Parathyroid adenoma (tissue), 2 donors: ENCODE results near the gene UBE3A.

ENCODE experiments used
- H2AFZ ChIP-seq: fragments of 300-600 bp; sonication (generic); one replicate; pipeline ENCODE4 v1.7.0; 2017; ENCODE audit warnings: antibody characterized with exemption, mild to moderate bottlenecking
- H3K27ac ChIP-seq: fragments of 300-600 bp; sonication (generic); one replicate; pipeline ENCODE4 v1.7.0; 2017
- H3K27me3 ChIP-seq: fragments of 300-600 bp; sonication (generic); one replicate; pipeline ENCODE4 v1.7.0; 2017; ENCODE audit warnings: low read length; ENCODE audit not compliant: control insufficient read depth, insufficient read depth
- H3K36me3 ChIP-seq: fragments of 300-600 bp; sonication (generic); one replicate; pipeline ENCODE4 v1.7.0; 2017; ENCODE audit warnings: low read length; ENCODE audit not compliant: control insufficient read depth, insufficient read depth
- H3K4me1 ChIP-seq: fragments of 300-600 bp; sonication (generic); one replicate; pipeline ENCODE4 v1.7.0; 2017; ENCODE audit warnings: control low read depth
- H3K4me2 ChIP-seq: fragments of 300-600 bp; sonication (generic); one replicate; pipeline ENCODE4 v1.7.0; 2017; ENCODE audit warnings: low read length
- H3K4me3 ChIP-seq: fragments of 300-600 bp; sonication (generic); one replicate; pipeline ENCODE4 v1.7.0; 2017; ENCODE audit warnings: low read depth, low read length
- H3K79me2 ChIP-seq: fragments of 300-600 bp; sonication (generic); one replicate; pipeline ENCODE4 v1.7.0; 2017; ENCODE audit warnings: control low read depth
- H3K9ac ChIP-seq: fragments of 300-600 bp; sonication (generic); one replicate; pipeline ENCODE4 v1.7.0; 2017; ENCODE audit warnings: mild to moderate bottlenecking
- H3K9me3 ChIP-seq: fragments of 300-600 bp; sonication (generic); one replicate; pipeline ENCODE4 v1.7.0; 2017; ENCODE audit warnings: low read length; ENCODE audit not compliant: control insufficient read depth
- CTCF ChIP-seq: fragments of 300-600 bp; sonication (generic); IDR thresholded peaks from one replicate; pipeline ENCODE4 v1.7.0; 2017; ENCODE audit warnings: antibody characterized with exemption, mild to moderate bottlenecking
- donor health status: primary hyperparathyroidism.

Gene UBE3A

DNA sequence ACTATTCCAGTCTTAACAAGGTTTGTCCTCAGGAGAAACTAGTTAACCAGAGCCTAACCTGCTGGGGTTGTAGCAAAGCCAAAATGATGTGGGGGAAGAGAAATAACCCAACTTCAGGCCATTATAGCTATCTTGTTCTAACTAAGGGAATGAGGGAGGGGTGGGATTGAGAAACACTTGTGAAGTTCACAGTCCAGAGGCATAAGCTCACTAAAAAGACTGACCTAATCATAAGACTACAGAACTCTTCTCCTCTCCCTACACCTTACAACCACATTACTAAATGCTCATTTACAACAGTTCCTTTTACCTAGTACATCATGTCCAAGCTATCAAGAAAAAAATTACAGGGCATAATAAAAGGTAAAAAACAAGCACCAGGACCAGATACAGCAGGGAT lies 52.8 kb downstream of the UBE3A start:
- no peak overlapping the region for H3K9ac ChIP-seq
- H3K4me2 ChIP-seq, result no peak overlapping the region
- H3K27me3 ChIP-seq, result no peaks in the 10 kb centered on the region
- TF ChIP-seq CTCF, result no peak
- H3K4me1 ChIP-seq, result no peaks in the 10 kb centered on the region
- H3K79me2 ChIP-seq, result no peaks in the 10 kb centered on the region
- no peak overlapping the region for H3K4me3 ChIP-seq
- H3K9me3 ChIP-seq, result no peaks in the 10 kb centered on the region
- H3K36me3 ChIP-seq, result no peaks in the 10 kb centered on the region
- H2AFZ ChIP-seq, result no peak overlapping the region
- H3K27ac ChIP-seq, result no peak overlapping the region

DNA sequence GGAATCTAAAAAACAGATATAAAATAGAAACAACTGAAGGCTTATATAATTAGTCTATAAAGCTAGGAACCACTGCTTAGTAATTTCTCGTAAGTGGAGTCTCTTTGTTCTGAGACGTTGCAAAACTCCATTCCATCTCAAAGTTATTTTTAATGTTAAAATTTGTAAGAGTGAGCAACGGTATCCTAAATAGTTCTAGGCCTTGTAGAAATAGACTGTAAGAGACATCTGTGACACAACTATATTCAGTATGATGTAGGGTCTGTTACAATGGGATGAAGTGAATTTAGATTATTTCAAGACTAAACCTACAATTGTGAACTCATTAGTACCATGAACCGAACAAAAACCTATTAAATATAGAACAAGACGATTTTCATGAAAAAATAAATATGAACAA lies 57.2 kb downstream of the UBE3A start:
- Histone ChIP-seq H3K4me3 (no peak overlapping the region), H3K79me2 (no peaks in the 10 kb centered on the region), H3K4me2 (no peak overlapping the region), H3K27ac (no peak overlapping the region), H3K9ac (no peak overlapping the region), H3K36me3 (no peaks in the 10 kb centered on the region), H3K9me3 (no peaks in the 10 kb centered on the region), H2AFZ (no peak overlapping the region), H3K27me3 (no peaks in the 10 kb centered on the region), H3K4me1 (no peaks in the 10 kb centered on the region)
- no peak for TF ChIP-seq CTCF

GRCh38 chr15:25378501-25378901 lies 60.3 kb downstream of the UBE3A start:
- H3K27me3 ChIP-seq, result no peaks in the 10 kb centered on the region
- no peak overlapping the region for H3K27ac ChIP-seq
- H3K4me1 ChIP-seq, result no peaks in the 10 kb centered on the region
- H3K4me3 ChIP-seq, result no peak overlapping the region
- H3K4me2 ChIP-seq, result no peak overlapping the region
- no peak overlapping the region for H2AFZ ChIP-seq
- H3K79me2 ChIP-seq, result no peaks in the 10 kb centered on the region
- H3K9me3 ChIP-seq, result no peaks in the 10 kb centered on the region
- no peak overlapping the region for H3K9ac ChIP-seq
- TF ChIP-seq CTCF, result no peak
- H3K36me3 ChIP-seq, result no peaks in the 10 kb centered on the region

DNA sequence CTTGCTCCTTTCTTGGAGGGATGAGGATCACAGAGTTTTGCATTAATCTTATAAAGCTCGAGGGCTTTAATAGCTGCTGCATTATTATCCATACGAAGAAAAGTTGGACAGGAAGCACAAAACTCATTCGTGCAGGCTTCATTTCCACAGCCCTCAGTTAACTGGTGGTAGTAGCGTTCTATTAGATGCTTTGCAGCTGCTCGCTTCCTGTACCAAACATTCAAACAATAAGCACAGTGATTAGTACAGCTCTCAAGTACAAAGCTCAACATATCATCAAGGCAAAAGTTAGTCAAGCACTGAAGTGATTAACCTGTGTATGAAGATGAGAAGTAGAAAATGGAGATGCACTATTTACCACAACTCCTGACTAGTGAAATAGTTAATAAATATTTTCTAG lies 63.3 kb downstream of the UBE3A start:
- Histone ChIP-seq H3K36me3 (no peaks in the 10 kb centered on the region), H3K27me3 (no peaks in the 10 kb centered on the region), H3K4me3 (no peak overlapping the region), H2AFZ (no peak overlapping the region), H3K79me2 (no peaks in the 10 kb centered on the region), H3K9me3 (no peaks in the 10 kb centered on the region), H3K9ac (no peak overlapping the region), H3K4me1 (no peaks in the 10 kb centered on the region), H3K27ac (no peak overlapping the region), H3K4me2 (no peak overlapping the region)
- no peak for TF ChIP-seq CTCF

DNA sequence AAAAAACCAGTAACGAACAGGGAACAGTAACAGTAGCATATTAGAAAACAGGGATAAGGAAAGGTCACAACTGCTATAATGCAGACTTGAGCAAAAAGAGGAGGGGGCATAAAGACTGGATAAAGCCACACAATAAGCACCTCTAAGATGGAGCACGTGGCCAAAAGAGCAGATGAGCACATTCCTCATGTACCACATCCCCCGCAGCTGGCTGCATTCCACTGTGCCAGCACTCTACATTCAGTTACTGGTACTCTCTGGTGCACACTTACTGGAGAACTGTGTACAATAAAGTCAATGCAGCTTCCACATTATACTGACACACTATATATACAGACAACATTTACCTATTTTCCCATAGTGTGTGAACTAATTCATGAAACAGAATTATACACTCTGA lies 64.7 kb downstream of the UBE3A start:
- Histone ChIP-seq H3K4me3 (no peak overlapping the region), H3K9me3 (no peaks in the 10 kb centered on the region), H2AFZ (no peak overlapping the region), H3K36me3 (no peaks in the 10 kb centered on the region), H3K4me2 (no peak overlapping the region), H3K9ac (no peak overlapping the region), H3K79me2 (no peaks in the 10 kb centered on the region), H3K27me3 (no peaks in the 10 kb centered on the region), H3K4me1 (no peaks in the 10 kb centered on the region), H3K27ac (no peak overlapping the region)
- no peak for TF ChIP-seq CTCF
